ENCODE results near the gene NAA15.

The NAA15 gene

DNA sequence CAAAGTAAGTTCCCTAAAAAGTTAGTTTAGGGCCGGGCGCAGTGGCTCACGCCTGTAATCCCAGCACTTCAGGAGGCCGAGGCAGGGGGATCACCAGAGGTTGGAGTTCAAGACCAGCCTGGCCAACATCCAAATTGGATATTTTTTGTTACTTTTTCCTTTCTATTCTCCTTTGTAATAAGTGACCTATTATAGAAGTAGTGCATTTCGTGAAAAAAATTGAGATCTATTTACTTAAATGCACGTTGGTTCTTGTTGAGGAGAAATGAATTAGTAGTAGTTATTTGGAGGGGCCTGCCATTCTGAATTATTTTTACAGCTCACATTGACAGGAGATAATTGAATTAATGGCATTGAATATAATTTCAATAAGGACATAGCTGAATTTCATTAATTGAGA, 23.3 kb downstream of the NAA15 start:
- TF ChIP-seq, protein P1, sequence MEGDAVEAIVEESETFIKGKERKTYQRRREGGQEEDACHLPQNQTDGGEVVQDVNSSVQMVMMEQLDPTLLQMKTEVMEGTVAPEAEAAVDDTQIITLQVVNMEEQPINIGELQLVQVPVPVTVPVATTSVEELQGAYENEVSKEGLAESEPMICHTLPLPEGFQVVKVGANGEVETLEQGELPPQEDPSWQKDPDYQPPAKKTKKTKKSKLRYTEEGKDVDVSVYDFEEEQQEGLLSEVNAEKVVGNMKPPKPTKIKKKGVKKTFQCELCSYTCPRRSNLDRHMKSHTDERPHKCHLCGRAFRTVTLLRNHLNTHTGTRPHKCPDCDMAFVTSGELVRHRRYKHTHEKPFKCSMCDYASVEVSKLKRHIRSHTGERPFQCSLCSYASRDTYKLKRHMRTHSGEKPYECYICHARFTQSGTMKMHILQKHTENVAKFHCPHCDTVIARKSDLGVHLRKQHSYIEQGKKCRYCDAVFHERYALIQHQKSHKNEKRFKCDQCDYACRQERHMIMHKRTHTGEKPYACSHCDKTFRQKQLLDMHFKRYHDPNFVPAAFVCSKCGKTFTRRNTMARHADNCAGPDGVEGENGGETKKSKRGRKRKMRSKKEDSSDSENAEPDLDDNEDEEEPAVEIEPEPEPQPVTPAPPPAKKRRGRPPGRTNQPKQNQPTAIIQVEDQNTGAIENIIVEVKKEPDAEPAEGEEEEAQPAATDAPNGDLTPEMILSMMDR (IDR thresholded peaks at IDR 0.05; ENCODE audit: low read depth, low read length) = no peak
- DNase-seq (ENCODE audit: extremely low read depth, low read depth) = no peak

DNA sequence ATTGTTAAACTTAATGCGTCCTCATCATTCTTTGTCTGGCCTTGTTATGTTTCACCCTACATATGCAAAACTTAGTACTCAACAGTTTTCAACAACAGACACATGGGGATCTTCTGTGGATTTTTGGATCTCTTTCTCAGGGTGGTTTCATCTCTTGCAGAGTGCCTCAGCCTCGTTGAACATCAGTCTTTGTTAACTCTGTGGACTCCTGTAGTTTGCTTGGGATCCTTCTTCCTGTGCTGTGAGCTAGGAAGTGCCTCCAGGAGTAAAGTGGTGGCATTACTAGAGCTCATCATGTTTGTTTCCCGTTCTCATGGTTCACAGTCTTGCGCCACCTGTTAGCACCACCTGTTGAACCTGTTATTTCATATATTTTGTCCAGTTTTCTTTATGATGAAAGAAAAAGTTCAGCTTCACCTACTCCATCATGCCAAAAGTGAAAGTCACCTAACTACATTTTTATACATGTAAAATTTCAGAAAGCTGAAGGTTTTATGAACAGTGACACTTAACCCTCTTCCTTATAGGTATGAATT, 28.4 kb downstream of the NAA15 start:
- TF ChIP-seq, protein P1 (IDR thresholded peaks at IDR 0.05; ENCODE audit: low read depth, low read length) = no peak
- DNase-seq (ENCODE audit: extremely low read depth, low read depth) = no peak

DNA sequence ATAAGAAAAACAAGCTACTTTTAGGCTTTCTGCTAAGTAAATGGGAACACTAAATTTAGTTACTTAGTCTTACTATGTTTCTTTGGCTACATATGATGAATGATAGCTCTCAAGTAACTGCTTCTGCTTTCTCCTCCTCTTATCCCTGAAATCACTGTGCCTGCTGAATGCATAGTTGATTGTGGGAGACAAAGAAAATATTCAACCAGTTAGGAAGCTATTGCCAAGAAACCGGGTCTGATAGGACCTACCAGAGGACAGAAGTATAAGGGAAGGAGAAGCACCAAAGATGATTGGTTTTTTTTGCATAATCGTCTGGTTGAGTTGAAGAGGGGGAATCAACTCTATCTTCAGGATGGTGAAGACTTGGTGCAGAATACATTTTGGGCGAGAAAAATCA, 29.0 kb downstream of the NAA15 start:
- TF ChIP-seq, protein P1 (IDR thresholded peaks at IDR 0.05; ENCODE audit: low read depth, low read length) = no peak
- no peak for DNase-seq (ENCODE audit: extremely low read depth, low read depth)

DNA sequence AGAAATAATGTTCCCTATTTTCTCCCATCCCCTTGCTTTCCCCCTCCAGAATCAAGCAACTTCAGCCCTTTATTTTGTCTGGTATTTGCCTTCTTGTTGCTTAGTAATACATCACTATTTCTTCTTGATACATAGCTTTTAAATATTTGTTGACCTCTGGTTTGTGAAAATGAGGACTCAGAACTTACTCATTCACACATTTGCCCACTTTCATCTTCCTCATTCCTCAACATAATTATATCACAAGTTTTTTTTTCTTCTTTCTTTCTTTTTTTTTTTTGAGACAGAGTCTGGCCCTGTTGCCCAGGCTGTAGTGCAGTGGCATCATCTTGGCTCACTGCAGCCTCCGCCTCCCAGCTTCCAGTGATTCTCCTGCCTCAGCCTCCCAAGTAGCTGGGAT, 29.9 kb downstream of the NAA15 start:
- DNase-seq (ENCODE audit: extremely low read depth, low read depth) = no peak
- TF ChIP-seq, protein P1 (IDR thresholded peaks at IDR 0.05; ENCODE audit: low read depth, low read length) = no peak

DNA sequence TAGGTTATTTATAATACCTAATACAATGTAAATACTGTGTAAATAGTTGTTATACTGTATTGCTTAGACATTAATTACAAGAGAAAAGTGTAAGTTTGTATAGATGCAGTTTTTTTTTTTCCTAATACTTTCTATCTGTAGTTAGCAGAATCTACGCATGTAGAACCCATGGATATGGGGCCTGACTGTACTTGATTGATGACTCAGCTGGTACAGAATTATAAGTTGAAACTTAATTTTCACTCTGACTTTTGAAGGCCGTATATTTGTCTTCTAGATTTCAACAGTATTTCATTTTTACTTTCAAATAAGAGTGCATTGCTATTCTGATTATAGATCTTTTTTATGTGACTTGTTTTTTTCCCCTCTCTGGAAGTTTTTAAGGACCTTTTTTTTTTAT, 31.7 kb downstream of the NAA15 start:
- TF ChIP-seq, protein P1 (IDR thresholded peaks at IDR 0.05; ENCODE audit: low read depth, low read length) = no peak
- DNase-seq (ENCODE audit: extremely low read depth, low read depth) = no peak

DNA sequence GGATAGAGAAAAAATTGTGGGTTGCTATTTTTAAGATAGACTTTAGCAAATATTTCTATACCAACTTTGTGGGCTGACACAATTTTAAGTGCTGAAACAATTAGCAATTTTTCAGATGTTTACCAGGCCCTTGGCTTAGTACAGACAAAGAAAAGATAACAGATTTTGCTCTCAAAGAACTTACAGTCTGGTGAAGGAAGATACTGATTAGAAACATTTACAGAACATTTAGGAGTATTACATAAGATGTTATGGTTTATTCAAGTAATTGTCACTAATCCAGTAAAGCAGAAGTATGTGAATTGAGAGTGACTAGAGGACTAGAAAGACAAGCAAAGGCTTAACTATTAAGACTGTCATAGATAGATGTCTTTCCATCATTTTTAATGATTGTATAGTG, 36.3 kb downstream of the NAA15 start:
- TF ChIP-seq, protein P1 (IDR thresholded peaks at IDR 0.05; ENCODE audit: low read depth, low read length) = no peak
- DNase-seq (ENCODE audit: extremely low read depth, low read depth) = no peak

DNA sequence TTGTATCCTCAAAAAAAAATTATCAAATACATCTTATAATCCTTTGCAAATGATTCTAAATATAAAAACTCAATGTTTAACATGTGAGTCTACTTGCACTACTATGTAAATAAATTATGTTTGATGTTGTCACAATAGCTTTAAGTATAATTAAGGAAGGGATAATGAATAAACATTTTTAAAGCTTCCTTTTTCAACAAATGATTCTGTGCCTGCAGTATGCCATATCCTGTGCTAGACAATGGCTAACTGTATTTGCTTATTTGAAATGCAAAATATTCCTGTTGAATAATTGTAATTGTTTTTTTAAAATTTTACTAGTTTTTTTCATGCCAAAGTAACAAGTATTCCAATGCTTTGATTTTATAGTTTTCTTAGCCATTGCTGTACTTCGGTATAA, 60.0 kb downstream of the NAA15 start:
- DNase-seq (ENCODE audit: extremely low read depth, low read depth) = no peak
- TF ChIP-seq, protein P1 (IDR thresholded peaks at IDR 0.05; ENCODE audit: low read depth, low read length) = no peak
